SU-DHL-6 (cell line): ENCODE measurements around the gene POLR3H.

ENCODE experiments used
- H2AFZ ChIP-seq: fragments of 200-600 bp; sonication (generic); 2 replicates; pipeline ENCODE4 v1.6.1; 2014; ENCODE audit warnings: low read depth, mild to moderate bottlenecking, moderate library complexity, mixed read lengths, antibody characterized with exemption, low read length; ENCODE audit not compliant: severe bottlenecking
- H3F3A ChIP-seq: fragments of 200-600 bp; shearing (Covaris generic); 2 replicates; pipeline ENCODE4 v1.6.0; 2016; ENCODE audit warnings: antibody characterized with exemption, mild to moderate bottlenecking; ENCODE audit not compliant: insufficient read depth
- H3K27ac ChIP-seq: fragments of 200-600 bp; sonication (generic); 2 replicates; pipeline ENCODE4 v1.5.1; 2016; ENCODE audit warnings: low read depth, mild to moderate bottlenecking, low read length, moderate library complexity, mixed read lengths
- H3K27me3 ChIP-seq: fragments of 200-600 bp; sonication (generic), shearing (Covaris generic); 2 replicates; pipeline ENCODE4 v1.6.0; 2014; ENCODE audit warnings: mild to moderate bottlenecking, low read length
- H3K36me3 ChIP-seq: fragments of 200-600 bp; sonication (generic); 2 replicates; pipeline ENCODE4 v1.6.1; 2014; ENCODE audit warnings: mild to moderate bottlenecking, low read length, mixed read lengths
- H3K4me2 ChIP-seq: fragments of 300-600, 200-600 bp; shearing (Covaris generic), sonication (generic); 2 replicates; pipeline ENCODE4 v1.6.0; 2014; ENCODE audit warnings: low read length, low read depth, mild to moderate bottlenecking; ENCODE audit not compliant: poor library complexity, severe bottlenecking
- H3K4me3 ChIP-seq: fragments of 200-600 bp; sonication (generic); 2 replicates; pipeline ENCODE4 v1.5.1; 2014; ENCODE audit warnings: antibody characterized with exemption, low read length, mild to moderate bottlenecking, mixed read lengths; ENCODE audit not compliant: insufficient read depth, poor library complexity, severe bottlenecking
- H3K79me2 ChIP-seq: fragments of 200-600 bp; sonication (generic); 2 replicates; pipeline ENCODE4 v1.6.1; 2014; ENCODE audit warnings: mild to moderate bottlenecking, low read length, moderate library complexity; ENCODE audit not compliant: insufficient read depth
- H3K9ac ChIP-seq: fragments of 200-600 bp; sonication (generic); 2 replicates; pipeline ENCODE4 v1.7.0; 2014; ENCODE audit warnings: mild to moderate bottlenecking, low read length
- H3K9me2 ChIP-seq: fragments of 200-600 bp; sonication (generic); replicated peaks from 2 replicates; pipeline ENCODE4 v1.6.1; 2014; ENCODE audit warnings: low read length; ENCODE audit not compliant: insufficient read depth
- H3K9me3 ChIP-seq: fragments of 200-600 bp; sonication (generic); 2 replicates; pipeline ENCODE4 v1.6.1; 2014; ENCODE audit warnings: low read length, mixed read lengths; ENCODE audit not compliant: insufficient read depth
- H4K20me1 ChIP-seq: fragments of 200-600 bp; sonication (generic); 2 replicates; pipeline ENCODE4 v1.6.1; 2014; ENCODE audit warnings: low read depth, mild to moderate bottlenecking, antibody characterized with exemption, low read length, moderate library complexity, mixed read lengths
- EZH2phosphoT487 ChIP-seq: fragments of 200-600 bp; sonication (generic), shearing (Covaris generic); conservative IDR thresholded peaks from 2 replicates; pipeline ENCODE4 v1.6.1; 2018; ENCODE audit warnings: mild to moderate bottlenecking, antibody characterized with exemption, low read length, moderate library complexity, mixed read lengths
- TF ChIP-seq, protein P1 (sequence below): fragments of 200-600 bp; sonication (generic); IDR thresholded peaks from one replicate; pipeline ENCODE4 v1.5.1; 2017; ENCODE audit warnings: antibody characterized with exemption, mild to moderate bottlenecking, low read length, moderate library complexity; ENCODE audit not compliant: insufficient read depth, poor library complexity, severe bottlenecking

Gene POLR3H

DNA sequence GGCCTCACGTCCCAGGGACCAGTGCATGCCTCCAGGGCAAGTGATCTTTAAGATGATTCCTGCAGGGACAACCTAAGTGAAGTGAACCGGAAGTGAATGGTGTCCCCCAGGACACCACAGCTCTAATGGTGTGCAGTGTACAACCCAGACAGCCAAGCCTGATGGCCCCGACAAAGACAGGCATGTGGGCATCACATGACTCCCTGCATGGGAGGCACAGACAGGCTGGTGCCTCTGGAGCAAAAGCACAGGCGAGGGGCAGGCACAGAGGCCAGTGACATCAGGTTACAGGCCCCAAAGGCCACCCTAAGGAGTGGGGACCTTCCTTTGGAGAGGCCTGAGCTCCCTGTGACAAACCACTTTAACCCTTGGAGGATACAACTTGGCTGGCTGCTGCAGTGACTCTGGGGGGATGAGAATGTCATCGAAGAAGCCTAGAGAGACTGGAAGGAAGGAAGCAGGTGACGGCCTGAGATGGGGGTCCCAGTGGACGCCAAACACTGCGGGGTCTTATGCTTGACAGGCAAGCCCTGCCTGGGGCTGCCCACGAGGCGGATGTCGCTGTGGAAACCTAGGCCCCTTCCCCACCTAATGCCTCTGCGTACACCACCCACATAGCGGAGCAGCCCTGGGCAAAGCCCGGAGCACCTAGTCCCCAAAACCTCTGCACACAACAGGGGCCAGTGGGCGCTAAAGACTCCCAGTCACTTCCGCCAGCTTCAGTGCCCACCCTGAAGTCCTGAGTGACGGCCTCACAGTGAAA lies 12.4 kb downstream of the POLR3H start:
- Histone ChIP-seq H3K27ac (no peak overlapping the region), H2AFZ (no peak overlapping the region)

GRCh38 chr22:41530890-41531714 lies 13.2 kb downstream of the POLR3H start:
- no peak for TF ChIP-seq EZH2phosphoT487
- TF ChIP-seq, protein P1, sequence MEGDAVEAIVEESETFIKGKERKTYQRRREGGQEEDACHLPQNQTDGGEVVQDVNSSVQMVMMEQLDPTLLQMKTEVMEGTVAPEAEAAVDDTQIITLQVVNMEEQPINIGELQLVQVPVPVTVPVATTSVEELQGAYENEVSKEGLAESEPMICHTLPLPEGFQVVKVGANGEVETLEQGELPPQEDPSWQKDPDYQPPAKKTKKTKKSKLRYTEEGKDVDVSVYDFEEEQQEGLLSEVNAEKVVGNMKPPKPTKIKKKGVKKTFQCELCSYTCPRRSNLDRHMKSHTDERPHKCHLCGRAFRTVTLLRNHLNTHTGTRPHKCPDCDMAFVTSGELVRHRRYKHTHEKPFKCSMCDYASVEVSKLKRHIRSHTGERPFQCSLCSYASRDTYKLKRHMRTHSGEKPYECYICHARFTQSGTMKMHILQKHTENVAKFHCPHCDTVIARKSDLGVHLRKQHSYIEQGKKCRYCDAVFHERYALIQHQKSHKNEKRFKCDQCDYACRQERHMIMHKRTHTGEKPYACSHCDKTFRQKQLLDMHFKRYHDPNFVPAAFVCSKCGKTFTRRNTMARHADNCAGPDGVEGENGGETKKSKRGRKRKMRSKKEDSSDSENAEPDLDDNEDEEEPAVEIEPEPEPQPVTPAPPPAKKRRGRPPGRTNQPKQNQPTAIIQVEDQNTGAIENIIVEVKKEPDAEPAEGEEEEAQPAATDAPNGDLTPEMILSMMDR, result no peak
- Histone ChIP-seq H3F3A (0 out of 2 replicates have a peak, but pooled peaks cover 5% of the 10 kb centered on the region), H3K79me2 (peaks cover 8% of the 10 kb centered on the region; the same call in 1 of the 2 replicates), H3K27me3 (no peaks in the 10 kb centered on the region), H3K4me3 (no peak overlapping the region), H3K9me2 (no peaks in the 10 kb centered on the region), H3K36me3 (no peaks in the 10 kb centered on the region), H3K9ac (no peak overlapping the region), H4K20me1 (no peaks in the 10 kb centered on the region), H2AFZ (no peak overlapping the region), H3K9me3 (no peaks in the 10 kb centered on the region), H3K4me2 (no peak overlapping the region), H3K27ac (no peak overlapping the region)

More for the DNA sequence above, 12.4 kb downstream of the POLR3H start:
- Histone ChIP-seq H3K9ac (no peak overlapping the region), H3K36me3 (no peaks in the 10 kb centered on the region), H3K27me3 (no peaks in the 10 kb centered on the region), H3F3A (0 out of 2 replicates have a peak, but pooled peaks cover 5% of the 10 kb centered on the region), H3K79me2 (peaks cover 11% of the 10 kb centered on the region; the same call in 1 of the 2 replicates), H3K9me3 (no peaks in the 10 kb centered on the region), H4K20me1 (no peaks in the 10 kb centered on the region), H3K4me2 (no peak overlapping the region), H3K9me2 (no peaks in the 10 kb centered on the region), H3K4me3 (no peak overlapping the region)
- TF ChIP-seq EZH2phosphoT487, result no peak
- TF ChIP-seq, protein P1, result no peak

DNA sequence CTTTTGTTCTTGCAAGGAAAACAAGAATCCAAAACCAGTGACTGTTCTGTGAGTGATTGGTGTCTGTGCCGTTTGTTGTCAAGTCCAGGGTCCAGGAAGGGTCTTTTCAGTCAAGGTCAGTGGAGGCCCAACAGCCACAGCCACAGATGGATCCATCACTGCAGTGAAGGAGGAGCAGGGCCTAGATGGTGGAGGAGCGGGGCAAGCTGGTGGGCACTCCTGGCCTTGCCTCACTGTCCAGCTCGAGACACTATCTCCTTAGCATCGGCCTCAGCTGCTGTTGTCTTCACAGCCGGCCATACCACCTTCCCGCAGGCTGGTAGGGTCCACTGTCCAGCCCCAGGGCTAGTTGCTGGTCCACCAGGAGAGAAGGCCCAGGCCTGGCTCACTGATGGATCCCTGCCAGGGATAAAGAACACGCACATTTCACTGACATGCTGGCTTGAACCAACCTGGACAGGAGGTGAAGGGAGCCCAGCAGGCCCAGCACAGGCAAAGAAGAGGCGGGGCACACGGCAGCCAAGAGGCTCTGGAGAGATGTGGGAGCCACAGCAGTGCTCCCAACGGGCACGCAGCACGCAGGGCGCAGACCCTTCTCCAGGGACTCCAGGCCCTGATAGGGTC lies 15.2 kb downstream of the POLR3H start:
- Histone ChIP-seq H3K9ac (no peak overlapping the region), H2AFZ (no peak overlapping the region), H3K4me2 (no peak overlapping the region), H3K79me2 (peaks cover 8% of the 10 kb centered on the region; the same call in 1 of the 2 replicates), H3F3A (0 out of 2 replicates have a peak, but pooled peaks cover 5% of the 10 kb centered on the region), H4K20me1 (no peaks in the 10 kb centered on the region), H3K27ac (no peak overlapping the region), H3K27me3 (no peaks in the 10 kb centered on the region), H3K4me3 (no peak overlapping the region), H3K36me3 (no peaks in the 10 kb centered on the region), H3K9me3 (no peaks in the 10 kb centered on the region), H3K9me2 (no peaks in the 10 kb centered on the region)
- TF ChIP-seq EZH2phosphoT487, result no peak
- TF ChIP-seq, protein P1, result no peak
